Large intestine (tissue), 3 donors: ENCODE data around the gene TRIOBP. TPM values are rescaled to one million over a fixed set of nuclear protein-coding genes. Genes with fewer than 3 reads are reported as not detected.

Experiments used
- DNase-seq, 2 donors: peaks; one replicate each; pipeline versions ENCODE4 v3.0.0 to v3.0.0-alpha.2; 2013
- H3K27ac ChIP-seq: one replicate; pipeline ENCODE4 v1.5.1; 2013; ENCODE audit warnings: low read length
- H3K27me3 ChIP-seq: 2 replicates; pipeline ENCODE4 v1.6.1; 2013; ENCODE audit warnings: low read length; ENCODE audit not compliant: control insufficient read depth, insufficient read depth
- H3K36me3 ChIP-seq: 2 replicates; pipeline ENCODE4 v1.6.1; 2013; ENCODE audit warnings: low read length; ENCODE audit not compliant: control insufficient read depth, insufficient read depth
- H3K4me1 ChIP-seq: one replicate; pipeline ENCODE4 v1.6.1; 2013; ENCODE audit warnings: low read length; ENCODE audit not compliant: control insufficient read depth, insufficient read depth
- H3K4me3 ChIP-seq: one replicate; pipeline ENCODE4 v1.5.1; 2013; ENCODE audit warnings: low read length
- H3K9me3 ChIP-seq: one replicate; pipeline ENCODE4 v1.6.1; 2013; ENCODE audit warnings: mild to moderate bottlenecking, low read depth, low read length, moderate library complexity; ENCODE audit not compliant: control insufficient read depth
- WGBS: methylation state at CpG from one replicate; pipeline ENCODE4 v1.1.5; 2013; ENCODE audit warnings: low lambda C conversion rate; ENCODE audit not compliant: insufficient coverage; 5-methylcytosine and 5-hydroxymethylcytosine counted together
- polyA plus RNA-seq: library from polyadenylated mRNA; unstranded; fragments of 120-200 nt; gene quantifications from one replicate; pipeline ENCODE4 v1.2.1, GENCODE V29; 2013

The TRIOBP gene
- polyA plus RNA-seq, 1 donor: 43.5 TPM

GRCh38 chr22:37776639-37777005 is 79.8 kb downstream of the TRIOBP start:
- Histone ChIP-seq H3K36me3 (peaks cover 36% of the 10 kb centered on the region), H3K9me3 (no peaks in the 10 kb centered on the region), H3K4me1 (peaks cover 4% of the 10 kb centered on the region), H3K27me3 (no peaks in the 10 kb centered on the region), H3K4me3 (no peak overlapping the region), H3K27ac (no peak overlapping the region)
- WGBS: no CpG with 5 or more reads among the region's 10 CpGs
- no peak for DNase-seq

- WGBS: no CpG with 5 or more reads among the region's 11 CpGs
- H3K27me3 ChIP-seq: no peaks in the 10 kb centered on the region
- no peak overlapping the region for H3K27ac ChIP-seq
- H3K4me3 ChIP-seq: no peak overlapping the region
- DNase-seq: peak; percentile 36 to 61
- H3K4me1 ChIP-seq: peaks cover 4% of the 10 kb centered on the region
- no peaks in the 10 kb centered on the region for H3K9me3 ChIP-seq
- peaks cover 30% of the 10 kb centered on the region for H3K36me3 ChIP-seq
These were observed 80.4 kb downstream of the TRIOBP start for GRCh38 chr22:37777122-37777687.

GRCh38 chr22:37778370-37779009 is 81.6 kb downstream of the TRIOBP start:
- Histone ChIP-seq H3K4me1 (peaks cover 4% of the 10 kb centered on the region), H3K27me3 (no peaks in the 10 kb centered on the region), H3K36me3 (peaks cover 17% of the 10 kb centered on the region), H3K9me3 (no peaks in the 10 kb centered on the region), H3K27ac (no peak overlapping the region), H3K4me3 (no peak overlapping the region)
- WGBS: no CpG with 5 or more reads among the region's 10 CpGs
- DNase-seq: no peak

GRCh38 chr22:37781434-37782059 is 84.7 kb downstream of the TRIOBP start:
- DNase-seq: no peak
- Histone ChIP-seq H3K27me3 (no peaks in the 10 kb centered on the region), H3K27ac (no peak overlapping the region), H3K4me3 (no peak overlapping the region), H3K4me1 (peaks cover 13% of the 10 kb centered on the region), H3K36me3 (no peaks in the 10 kb centered on the region), H3K9me3 (peaks cover 3% of the 10 kb centered on the region)
- WGBS: no CpG with 5 or more reads among the region's 13 CpGs

- Histone ChIP-seq H3K36me3 (no peaks in the 10 kb centered on the region), H3K4me1 (peaks cover 9% of the 10 kb centered on the region), H3K4me3 (no peak overlapping the region), H3K27ac (no peak overlapping the region), H3K9me3 (peaks cover 3% of the 10 kb centered on the region), H3K27me3 (no peaks in the 10 kb centered on the region)
- no peak for DNase-seq
- WGBS: no CpG with 5 or more reads among the region's 18 CpGs
These were observed 85.7 kb downstream of the TRIOBP start for GRCh38 chr22:37782340-37783168.

GRCh38 chr22:37784829-37785495 is 88.1 kb downstream of the TRIOBP start:
- no peaks in the 10 kb centered on the region for H3K36me3 ChIP-seq
- peaks cover 3% of the 10 kb centered on the region for H3K9me3 ChIP-seq
- no peak overlapping the region for H3K4me3 ChIP-seq
- H3K27me3 ChIP-seq: no peaks in the 10 kb centered on the region
- peaks cover 9% of the 10 kb centered on the region for H3K4me1 ChIP-seq
- H3K27ac ChIP-seq: peak overlapping the region; percentile 43
- WGBS: no CpG with 5 or more reads among the region's 11 CpGs
- DNase-seq: peak; percentile 62 to 84

- DNase-seq: no peak
- H3K36me3 ChIP-seq: no peaks in the 10 kb centered on the region
- no peak overlapping the region for H3K4me3 ChIP-seq
- H3K9me3 ChIP-seq: peaks cover 3% of the 10 kb centered on the region
- no peak overlapping the region for H3K27ac ChIP-seq
- no CpG with 5 or more reads among the region's 2 CpGs for WGBS
- H3K27me3 ChIP-seq: no peaks in the 10 kb centered on the region
- no peaks in the 10 kb centered on the region for H3K4me1 ChIP-seq
These were observed 93.4 kb downstream of the TRIOBP start for GRCh38 chr22:37790234-37790633.

- DNase-seq: no peak
- Histone ChIP-seq H3K27me3 (no peaks in the 10 kb centered on the region), H3K27ac (no peak overlapping the region), H3K4me1 (peaks cover 8% of the 10 kb centered on the region), H3K36me3 (no peaks in the 10 kb centered on the region), H3K9me3 (no peaks in the 10 kb centered on the region), H3K4me3 (no peak overlapping the region)
- no CpG with 5 or more reads among the region's 6 CpGs for WGBS
These were observed 95.6 kb downstream of the TRIOBP start for GRCh38 chr22:37792494-37792893.

GRCh38 chr22:37794376-37794775 is 97.5 kb downstream of the TRIOBP start:
- peaks cover 8% of the 10 kb centered on the region for H3K4me1 ChIP-seq
- no peak overlapping the region for H3K27ac ChIP-seq
- no peak overlapping the region for H3K4me3 ChIP-seq
- no peaks in the 10 kb centered on the region for H3K36me3 ChIP-seq
- no peaks in the 10 kb centered on the region for H3K27me3 ChIP-seq
- no CpG with 5 or more reads among the region's 2 CpGs for WGBS
- DNase-seq: no peak
- H3K9me3 ChIP-seq: no peaks in the 10 kb centered on the region

GRCh38 chr22:37796079-37796478 is 99.2 kb downstream of the TRIOBP start:
- Histone ChIP-seq H3K4me1 (peaks cover 8% of the 10 kb centered on the region), H3K9me3 (no peaks in the 10 kb centered on the region), H3K36me3 (no peaks in the 10 kb centered on the region), H3K4me3 (no peak overlapping the region), H3K27me3 (no peaks in the 10 kb centered on the region), H3K27ac (peak overlapping the region; percentile 15)
- no CpG with 5 or more reads among the region's 3 CpGs for WGBS
- peak; percentile 33 to 64 for DNase-seq
